ENCODE data around the gene MISP. TPM values are rescaled to one million over a fixed set of nuclear protein-coding genes. Genes with fewer than 3 reads are reported as not detected.

Gene MISP
- polyA plus RNA-seq, 1 of the 3 experiments (the other 2 are of a cell fraction), result 0.08 TPM

DNA sequence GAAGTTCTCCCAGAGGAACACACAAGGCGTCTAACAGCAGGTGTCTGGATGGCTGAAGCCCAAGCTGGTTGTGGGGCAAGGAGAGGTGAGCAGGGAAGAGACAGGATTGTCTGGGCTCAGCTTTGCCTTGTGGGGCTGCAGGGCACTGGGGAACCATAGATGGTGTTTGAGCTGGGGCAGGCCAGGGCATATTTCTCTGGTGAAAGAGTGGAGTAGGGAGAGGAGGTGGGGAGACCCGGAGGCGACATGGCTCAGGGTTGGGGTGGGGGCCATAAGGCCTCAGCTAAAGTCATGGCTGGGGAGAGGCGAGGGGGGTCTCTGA lies 47.6 kb upstream of the MISP start:
- Histone ChIP-seq H3K4me2 (0 out of 2 replicates have a peak overlapping the region, but pooled peaks have one; percentile 33), H3K4me3 (ENCODE audit: low read depth in 2 of 2, low read length in 1 of 2) (peak overlapping the region in 1 of 2 experiments; percentile 13; a peak in 2 of 4 replicates), H3K9ac (no peak overlapping the region), H3F3A (replicated peaks; ENCODE audit: insufficient read depth) (peaks cover 7% of the 10 kb centered on the region), H3K9me3 (no peaks in the 10 kb centered on the region), H3K4me1 (ENCODE audit: control insufficient read depth in 1 of 2, insufficient read depth in 2 of 2, low read depth in 1 of 2, low read length in 1 of 2) (peaks cover 0 to 7% of the 10 kb centered on the region in 2 experiments; a peak in 1 of 4 replicates), H3K36me3 (replicated peaks in 1 of 2; ENCODE audit: control insufficient read depth in 1 of 2, insufficient read depth in 2 of 2, low read length in 1 of 2) (no peaks in the 10 kb centered on the region), H3K79me2 (ENCODE audit: insufficient read depth) (no peaks in the 10 kb centered on the region), H3K9me2 (no peaks in the 10 kb centered on the region), H2AFZ (ENCODE audit: low read depth) (no peak overlapping the region), H3K27me3 (ENCODE audit: insufficient read depth) (no peaks in the 10 kb centered on the region), H4K20me1 (ENCODE audit: insufficient read depth) (no peaks in the 10 kb centered on the region), H3K27ac (ENCODE audit: low read depth in 2 of 2, low read length in 1 of 2) (no peak overlapping the region)
- POLR2A ChIA-PET, result interaction anchor here (2.1 kb wide), 1 partner anchor 24 kb away, joined by 6 read pairs; no protein-coding TSS in a partner anchor
- TF ChIP-seq, protein P1, sequence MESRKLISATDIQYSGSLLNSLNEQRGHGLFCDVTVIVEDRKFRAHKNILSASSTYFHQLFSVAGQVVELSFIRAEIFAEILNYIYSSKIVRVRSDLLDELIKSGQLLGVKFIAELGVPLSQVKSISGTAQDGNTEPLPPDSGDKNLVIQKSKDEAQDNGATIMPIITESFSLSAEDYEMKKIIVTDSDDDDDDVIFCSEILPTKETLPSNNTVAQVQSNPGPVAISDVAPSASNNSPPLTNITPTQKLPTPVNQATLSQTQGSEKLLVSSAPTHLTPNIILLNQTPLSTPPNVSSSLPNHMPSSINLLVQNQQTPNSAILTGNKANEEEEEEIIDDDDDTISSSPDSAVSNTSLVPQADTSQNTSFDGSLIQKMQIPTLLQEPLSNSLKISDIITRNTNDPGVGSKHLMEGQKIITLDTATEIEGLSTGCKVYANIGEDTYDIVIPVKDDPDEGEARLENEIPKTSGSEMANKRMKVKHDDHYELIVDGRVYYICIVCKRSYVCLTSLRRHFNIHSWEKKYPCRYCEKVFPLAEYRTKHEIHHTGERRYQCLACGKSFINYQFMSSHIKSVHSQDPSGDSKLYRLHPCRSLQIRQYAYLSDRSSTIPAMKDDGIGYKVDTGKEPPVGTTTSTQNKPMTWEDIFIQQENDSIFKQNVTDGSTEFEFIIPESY (IDR thresholded peaks at IDR 0.05; ENCODE audit: borderline replicate concordance, low read depth), result no peak
- TF ChIP-seq, protein P2, sequence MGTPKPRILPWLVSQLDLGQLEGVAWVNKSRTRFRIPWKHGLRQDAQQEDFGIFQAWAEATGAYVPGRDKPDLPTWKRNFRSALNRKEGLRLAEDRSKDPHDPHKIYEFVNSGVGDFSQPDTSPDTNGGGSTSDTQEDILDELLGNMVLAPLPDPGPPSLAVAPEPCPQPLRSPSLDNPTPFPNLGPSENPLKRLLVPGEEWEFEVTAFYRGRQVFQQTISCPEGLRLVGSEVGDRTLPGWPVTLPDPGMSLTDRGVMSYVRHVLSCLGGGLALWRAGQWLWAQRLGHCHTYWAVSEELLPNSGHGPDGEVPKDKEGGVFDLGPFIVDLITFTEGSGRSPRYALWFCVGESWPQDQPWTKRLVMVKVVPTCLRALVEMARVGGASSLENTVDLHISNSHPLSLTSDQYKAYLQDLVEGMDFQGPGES (IDR thresholded peaks at IDR 0.05; ENCODE audit: low read depth, low read length), result no peak
- TF ChIP-seq JUND (IDR thresholded peaks at IDR 0.05) (no peak), NRF1 (IDR thresholded peaks at IDR 0.05; ENCODE audit: low read depth, low read length) (no peak), EZH2phosphoT487 (IDR thresholded peaks at IDR 0.05; ENCODE audit: borderline replicate concordance, low read depth) (no peak), CHD2 (IDR thresholded peaks at IDR 0.05; ENCODE audit: low read length, partially characterized antibody) (no peak)
- no peak for DNase-seq
- WGBS (ENCODE audit: low lambda C conversion rate), result 39% methylated on average over 4 of the region's 4 CpGs
- CTCF ChIA-PET, result interaction anchor here (0.7 to 4.3 kb wide), 3 partner anchors 25 to 31 kb away, joined by 3 to 27 read pairs (median 8); no protein-coding TSS in a partner anchor

DNA sequence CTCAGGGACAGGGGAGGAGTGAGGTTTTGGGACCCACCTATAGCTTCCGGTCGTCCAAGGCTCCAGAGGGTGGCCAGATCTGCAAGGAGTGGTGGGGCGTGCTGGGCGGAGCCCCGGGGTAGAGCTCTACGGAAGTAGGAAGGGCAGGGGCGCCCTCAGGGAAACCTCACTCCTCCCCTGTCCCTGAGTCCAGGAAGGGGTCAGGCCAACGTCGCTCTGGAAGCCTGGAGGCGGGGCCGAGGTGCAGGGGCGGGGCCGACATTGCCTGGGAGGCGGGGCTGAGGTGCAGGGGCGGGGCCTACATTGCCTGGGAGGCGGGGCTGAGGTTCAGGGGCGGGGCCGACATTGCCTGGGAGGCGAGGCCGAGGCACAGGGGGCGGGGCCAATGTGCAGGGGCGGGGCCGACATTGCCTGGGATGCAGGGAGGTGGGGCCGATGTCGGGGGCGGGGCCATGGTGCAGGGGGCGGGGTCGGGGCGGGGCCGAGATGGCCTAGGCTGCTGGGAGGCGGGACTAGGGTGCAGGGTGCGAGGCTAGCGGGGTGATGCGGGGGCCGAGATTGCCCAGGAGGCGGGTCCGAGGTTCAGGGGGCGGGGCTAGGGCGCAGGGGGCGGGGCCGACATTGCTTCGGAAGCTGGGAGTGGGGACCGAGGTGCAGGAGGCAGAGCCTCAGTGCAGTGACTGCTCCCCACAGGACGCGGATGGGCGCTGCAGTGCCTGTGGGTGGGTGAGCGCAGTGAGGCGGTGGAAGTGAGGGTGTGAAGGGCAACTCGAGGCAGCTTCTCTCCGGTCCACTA lies 47.1 kb upstream of the MISP start:
- DNase-seq, result peak; percentile 97

More for the DNA sequence above, 47.1 kb upstream of the MISP start:
- Histone ChIP-seq H3K36me3 (replicated peaks in 1 of 2; ENCODE audit: control insufficient read depth in 1 of 2, insufficient read depth in 2 of 2, low read length in 1 of 2) (no peaks in the 10 kb centered on the region), H3K79me2 (ENCODE audit: insufficient read depth) (no peaks in the 10 kb centered on the region), H4K20me1 (ENCODE audit: insufficient read depth) (no peaks in the 10 kb centered on the region), H3K4me2 (0 out of 2 replicates have a peak overlapping the region, but pooled peaks have one; percentile 33), H2AFZ (ENCODE audit: low read depth) (no peak overlapping the region), H3K4me1 (ENCODE audit: control insufficient read depth in 1 of 2, insufficient read depth in 2 of 2, low read depth in 1 of 2, low read length in 1 of 2) (peaks cover 0 to 9% of the 10 kb centered on the region in 2 experiments; a peak in 1 of 4 replicates), H3K4me3 (ENCODE audit: low read depth in 2 of 2, low read length in 1 of 2) (peak overlapping the region in 1 of 2 experiments; percentile 13; a peak in 2 of 4 replicates), H3K9ac (no peak overlapping the region), H3K9me2 (no peaks in the 10 kb centered on the region), H3K27ac (ENCODE audit: low read depth in 2 of 2, low read length in 1 of 2) (no peak overlapping the region), H3K27me3 (ENCODE audit: insufficient read depth) (no peaks in the 10 kb centered on the region), H3K9me3 (no peaks in the 10 kb centered on the region), H3F3A (replicated peaks; ENCODE audit: insufficient read depth) (peaks cover 7% of the 10 kb centered on the region)
- 16% methylated on average over 13 of the region's 50 CpGs for WGBS (ENCODE audit: low lambda C conversion rate)
- TF ChIP-seq, protein P1 (IDR thresholded peaks at IDR 0.05; ENCODE audit: borderline replicate concordance, low read depth), result no peak
- TF ChIP-seq, protein P3, sequence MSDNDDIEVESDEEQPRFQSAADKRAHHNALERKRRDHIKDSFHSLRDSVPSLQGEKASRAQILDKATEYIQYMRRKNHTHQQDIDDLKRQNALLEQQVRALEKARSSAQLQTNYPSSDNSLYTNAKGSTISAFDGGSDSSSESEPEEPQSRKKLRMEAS (IDR thresholded peaks at IDR 0.05; ENCODE audit: low read depth), result no peak
- CTCF ChIA-PET, result interaction anchor here (1.8 to 4.3 kb wide), 2 partner anchors 25 to 30 kb away, joined by 8 to 27 read pairs; no protein-coding TSS in a partner anchor
- POLR2A ChIA-PET, result interaction anchor here (0.7 to 2.1 kb wide), 2 partner anchors 24 to 40 kb away, joined by 3 to 6 read pairs; no protein-coding TSS in a partner anchor

Measured in SK-N-SH (cell line).